Muscle of arm (tissue), 12 donors: Measurements from ENCODE around the gene KCNF1. TPM values are rescaled to one million over a fixed set of nuclear protein-coding genes. Genes with fewer than 3 reads are reported as not detected.

Experiments
- DNase-seq: peaks from one replicate; pipeline ENCODE4 v3.0.0-alpha.2; 2013
- polyA plus RNA-seq, 12 donors: library from polyadenylated mRNA; unstranded; fragments of 120-200 nt; gene quantifications; one replicate each; pipeline ENCODE4 v1.2.1, GENCODE V29; 2013; ENCODE audit not compliant: insufficient read length in 12 of 12

The KCNF1 gene
- polyA plus RNA-seq, 12 donors, result 1.6 to 4.5 (median 3.5) TPM; not detected in 2

DNA sequence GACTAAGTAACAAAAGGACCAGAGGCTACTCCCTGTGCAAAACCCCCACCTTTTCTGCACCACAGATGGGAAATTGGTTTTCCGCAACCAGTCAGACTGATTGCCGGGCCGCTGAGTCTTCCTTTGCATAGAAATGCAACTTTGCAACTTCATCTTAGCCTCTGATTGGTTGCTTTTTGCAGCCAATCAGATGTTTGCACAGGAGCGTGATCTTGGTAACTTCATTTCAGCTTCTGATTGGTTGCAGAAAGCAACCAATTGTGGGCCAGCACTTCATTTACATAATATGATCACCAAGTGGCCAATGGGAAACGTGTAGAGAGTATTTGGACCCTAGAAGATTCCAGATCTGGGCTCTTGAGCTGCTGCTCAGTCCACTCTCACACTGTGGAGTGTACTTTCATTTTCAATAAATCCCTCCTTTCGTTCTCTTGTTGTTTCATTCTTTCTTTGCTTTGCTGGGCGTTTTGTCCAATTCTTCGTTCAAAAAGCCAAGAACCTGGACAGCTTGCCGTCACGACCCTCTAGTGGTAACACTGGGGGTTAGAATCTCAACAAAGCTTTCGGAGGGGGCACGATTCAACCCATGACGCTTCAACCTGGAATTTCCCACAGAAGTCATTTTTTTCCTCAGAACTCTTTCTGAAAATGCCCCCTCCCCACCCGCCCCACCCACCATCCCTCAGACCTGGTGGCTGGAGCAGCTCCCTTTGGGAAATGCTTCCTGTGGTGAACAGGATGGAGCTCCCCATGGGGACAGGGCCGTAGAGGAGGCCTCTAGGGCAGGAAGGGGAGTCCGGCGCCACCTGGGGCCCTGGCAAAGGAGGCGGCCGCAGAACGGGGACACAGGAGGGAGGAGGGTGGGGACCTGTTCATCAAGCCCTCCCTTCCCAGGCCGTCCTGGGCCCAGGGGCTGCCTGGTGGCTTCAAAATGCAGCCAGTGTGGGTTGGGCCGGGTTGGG lies 31.8 kb upstream of the KCNF1 start:
- no peak for DNase-seq

DNA sequence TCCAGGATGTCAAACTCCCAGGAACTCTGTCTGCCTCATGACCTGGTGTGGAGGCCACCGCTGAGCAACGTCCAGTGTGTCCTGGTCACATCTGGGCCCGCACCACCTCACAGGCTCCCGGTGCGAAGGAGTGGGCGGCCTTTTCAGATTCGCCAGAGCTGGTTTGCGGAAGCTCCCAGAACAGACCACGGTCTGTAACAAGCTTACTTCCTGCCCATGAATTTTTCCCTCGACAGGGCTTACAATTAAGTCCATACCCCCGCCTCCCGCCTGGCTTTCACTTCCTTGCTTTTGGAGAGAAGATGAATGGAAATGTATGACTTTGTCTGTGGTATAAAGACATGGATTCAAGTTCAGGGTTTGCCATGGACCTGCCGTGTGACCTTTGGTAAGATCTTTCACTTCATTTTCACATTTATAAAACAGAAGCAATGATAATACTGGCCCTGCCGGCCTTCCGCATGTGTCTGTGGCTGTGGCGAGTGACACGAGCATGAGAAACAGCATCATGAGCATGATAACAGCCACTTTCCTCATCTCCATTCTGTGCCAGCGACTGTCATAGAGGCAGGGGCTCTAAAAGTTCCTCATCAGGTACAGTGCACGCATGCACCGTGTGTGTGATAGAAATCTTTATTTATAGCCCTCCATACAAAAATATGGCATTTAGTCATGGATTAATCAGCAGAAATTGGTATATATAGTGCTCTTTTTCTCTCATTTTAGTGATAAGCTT lies 31.0 kb upstream of the KCNF1 start:
- DNase-seq, result no peak

DNA sequence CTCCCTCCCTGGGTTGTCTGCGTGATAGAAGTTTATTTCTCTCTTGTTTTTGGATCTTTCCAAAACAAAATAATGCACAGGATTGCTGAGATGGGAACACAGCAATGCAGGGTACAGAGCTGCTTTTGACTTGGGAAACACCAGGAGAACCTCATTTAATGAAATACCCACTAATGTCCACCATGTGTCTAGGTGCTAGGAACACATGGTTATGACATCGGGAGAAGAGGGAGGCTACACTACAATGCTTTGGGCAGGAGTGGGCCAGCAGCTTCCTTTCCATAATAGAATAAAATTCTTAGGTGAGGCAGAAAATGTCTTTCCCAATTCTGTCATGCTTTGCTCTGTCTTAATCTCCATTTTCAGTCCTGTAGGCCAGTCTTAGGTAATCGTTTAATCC lies 29.2 kb upstream of the KCNF1 start:
- no peak for DNase-seq

DNA sequence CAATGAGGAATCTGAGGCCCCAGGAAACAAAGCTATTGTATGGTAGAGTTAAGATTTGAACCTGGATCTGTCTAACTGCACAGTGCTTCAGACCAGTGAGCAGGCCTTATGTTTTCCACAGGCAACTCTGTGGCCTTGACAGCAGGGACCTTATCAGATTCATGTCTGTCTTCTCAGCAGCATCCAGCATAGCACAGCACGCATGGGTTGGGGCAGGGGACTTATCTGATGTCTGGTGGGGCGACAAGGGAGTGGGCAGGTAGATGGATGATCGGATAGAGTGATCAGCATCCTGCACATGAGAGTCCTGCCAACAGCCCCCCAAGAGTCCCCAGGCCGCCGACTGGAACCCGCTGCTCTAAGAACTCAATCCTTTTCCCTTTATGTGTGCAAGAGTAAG lies 28.7 kb upstream of the KCNF1 start:
- DNase-seq, result no peak

DNA sequence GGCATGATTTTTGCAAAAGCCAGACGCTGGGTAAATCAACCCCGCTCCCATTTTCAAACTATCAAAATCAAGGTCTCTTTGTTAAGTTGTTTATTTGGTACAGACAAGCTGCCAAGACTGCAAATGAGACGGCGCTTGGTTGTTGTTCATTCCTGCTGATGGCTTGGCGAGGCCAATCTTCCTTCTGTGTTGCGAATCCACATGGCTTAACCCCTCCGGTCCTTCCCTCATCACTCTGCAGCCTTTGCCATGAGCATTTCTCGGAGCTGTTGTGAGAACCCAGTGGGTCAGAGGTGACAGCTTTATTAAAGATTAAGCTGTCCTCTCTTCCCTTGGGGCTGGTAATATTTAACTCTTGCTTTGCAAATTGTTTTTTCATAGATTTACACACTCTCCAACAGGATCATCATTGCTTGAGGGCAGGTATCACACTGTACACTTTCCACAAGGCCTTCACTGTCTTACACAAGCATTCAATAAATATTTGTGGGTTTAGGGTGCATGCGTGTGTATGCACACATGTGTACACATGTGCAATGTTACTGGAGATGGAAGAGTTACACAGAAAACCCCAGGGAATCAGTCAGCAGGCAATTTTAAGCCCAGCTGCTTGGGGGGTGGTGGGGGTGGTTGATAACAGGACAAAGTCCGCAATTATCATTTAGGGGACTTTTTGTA lies 27.8 kb upstream of the KCNF1 start:
- DNase-seq, result no peak

DNA sequence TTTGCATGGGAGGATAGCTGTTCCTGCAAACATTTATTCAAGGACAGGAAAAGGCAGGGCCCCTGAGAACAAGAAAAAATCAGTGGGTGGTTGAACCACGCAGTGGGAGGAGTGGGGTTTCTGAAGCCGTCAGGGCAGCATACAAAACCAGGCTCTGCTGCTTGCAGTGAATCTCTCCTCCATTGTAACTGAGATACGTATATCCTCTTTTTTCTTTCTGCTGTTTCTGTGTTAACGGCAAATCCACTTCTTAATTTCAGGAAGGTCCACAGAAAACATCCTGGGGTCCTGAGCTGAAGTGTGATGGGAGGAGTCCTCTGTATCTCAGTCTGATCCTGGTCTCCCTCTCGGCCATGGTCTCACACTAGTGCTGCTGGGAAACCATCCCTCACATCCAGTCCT lies 27.2 kb upstream of the KCNF1 start:
- no peak for DNase-seq

DNA sequence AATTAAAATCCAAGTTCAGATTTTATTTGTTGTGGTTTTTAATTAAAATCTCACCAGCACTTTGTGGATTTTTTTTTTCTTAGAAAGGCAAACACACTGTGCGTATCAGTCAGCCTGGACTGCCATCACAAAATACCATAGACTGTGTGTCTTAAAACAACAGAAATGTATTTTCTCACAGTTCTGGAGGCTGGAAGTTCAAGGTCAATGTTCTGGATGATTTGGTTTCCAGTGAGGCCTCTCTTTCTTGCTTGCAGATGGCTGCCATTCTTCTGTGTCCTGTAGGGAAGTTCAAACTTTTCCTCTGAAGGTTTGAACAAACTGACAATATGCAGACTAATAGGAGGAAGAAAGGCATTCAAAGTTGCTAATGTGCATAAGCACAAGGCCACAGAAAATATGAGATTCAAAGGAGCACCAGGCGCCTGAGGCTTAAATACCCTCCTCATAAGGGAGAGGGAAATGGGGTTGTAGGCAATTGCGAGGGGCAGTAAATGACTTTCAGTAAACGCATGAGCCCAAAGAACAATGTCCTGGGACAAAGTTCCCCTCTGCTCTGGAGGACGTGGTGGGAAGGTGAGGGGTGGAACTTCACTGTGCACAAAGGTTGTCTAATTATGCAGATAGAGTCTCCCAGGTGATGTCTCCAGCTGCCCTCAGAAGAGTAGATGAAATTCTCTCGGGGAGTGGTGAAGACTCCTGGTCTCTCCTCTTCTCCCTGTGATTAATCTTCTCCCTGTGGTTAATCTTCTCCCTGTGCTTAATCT lies 26.5 kb upstream of the KCNF1 start:
- no peak for DNase-seq

DNA sequence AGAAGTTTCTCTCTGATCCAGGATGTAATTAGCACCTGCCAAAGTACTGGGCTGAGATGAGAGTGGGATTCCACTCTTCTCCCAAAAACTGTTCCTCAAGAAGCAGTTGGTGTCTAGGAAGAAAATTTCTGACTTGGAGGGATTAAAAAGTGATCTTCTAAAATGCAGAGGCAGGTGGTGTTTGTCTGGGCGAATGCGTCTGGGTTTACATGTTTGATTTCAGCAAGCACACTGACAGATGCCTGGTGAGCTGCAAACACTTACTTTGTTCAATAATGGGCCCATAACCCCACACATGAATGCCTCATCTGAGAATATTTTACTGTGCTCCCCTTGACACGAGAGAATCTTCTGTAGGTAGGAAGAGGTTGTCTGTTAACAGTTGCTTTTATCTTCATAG lies 24.3 kb upstream of the KCNF1 start:
- no peak for DNase-seq

DNA sequence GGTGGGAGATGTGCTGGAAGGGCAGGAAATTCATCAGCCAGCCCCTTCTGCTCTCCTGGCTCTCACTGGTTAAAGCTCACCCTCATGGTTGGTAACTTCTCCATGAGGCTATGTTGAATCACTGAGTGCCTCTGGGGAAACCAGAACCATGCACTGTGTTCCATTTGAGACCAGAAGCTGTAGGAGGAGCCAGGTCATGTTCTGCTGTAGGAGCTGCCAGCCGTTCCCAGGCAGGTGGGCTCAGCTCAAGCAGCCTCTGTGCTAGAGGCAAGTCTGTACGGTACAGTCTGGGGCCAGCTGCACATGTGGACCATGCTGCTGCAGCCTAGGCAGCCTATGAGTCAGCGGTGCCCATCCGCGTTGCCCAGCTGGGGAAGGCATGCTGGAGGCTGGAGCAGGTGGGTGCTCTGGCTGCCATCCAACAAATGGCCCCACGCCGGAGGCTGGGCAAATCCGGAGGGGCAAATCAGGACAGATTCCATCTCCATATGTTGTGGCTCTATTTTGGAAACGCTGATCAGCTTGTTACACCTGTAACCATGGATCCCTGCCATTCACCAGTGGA lies 22.0 kb upstream of the KCNF1 start:
- no peak for DNase-seq

DNA sequence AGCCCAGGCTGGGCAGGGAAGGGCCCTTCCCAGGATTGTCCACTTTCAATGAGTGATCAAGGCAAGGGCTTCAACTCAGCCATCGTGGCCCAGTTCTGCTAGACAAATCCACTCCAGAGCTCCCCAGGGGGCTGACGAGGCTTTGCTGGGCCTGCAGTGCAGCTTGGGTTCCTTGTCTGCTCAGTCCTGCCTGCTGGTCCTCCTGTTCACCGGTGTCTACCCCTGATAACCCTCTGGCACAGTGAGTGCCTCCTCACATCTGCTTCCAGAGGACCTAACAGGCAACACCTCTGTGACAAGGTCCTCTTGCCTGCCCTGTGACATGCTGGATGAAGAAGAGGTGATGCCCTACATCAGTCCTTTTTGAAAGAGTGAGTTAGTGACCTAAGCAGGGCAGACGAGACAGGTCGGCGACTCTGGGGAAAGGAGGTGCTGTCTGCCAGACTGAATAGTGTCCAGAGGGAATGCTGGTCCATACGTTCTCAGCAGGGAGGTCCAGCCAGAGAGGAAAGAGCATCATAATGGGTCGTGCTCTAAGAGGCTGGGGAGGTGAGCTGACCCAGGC lies 20.9 kb upstream of the KCNF1 start:
- DNase-seq, result no peak

DNA sequence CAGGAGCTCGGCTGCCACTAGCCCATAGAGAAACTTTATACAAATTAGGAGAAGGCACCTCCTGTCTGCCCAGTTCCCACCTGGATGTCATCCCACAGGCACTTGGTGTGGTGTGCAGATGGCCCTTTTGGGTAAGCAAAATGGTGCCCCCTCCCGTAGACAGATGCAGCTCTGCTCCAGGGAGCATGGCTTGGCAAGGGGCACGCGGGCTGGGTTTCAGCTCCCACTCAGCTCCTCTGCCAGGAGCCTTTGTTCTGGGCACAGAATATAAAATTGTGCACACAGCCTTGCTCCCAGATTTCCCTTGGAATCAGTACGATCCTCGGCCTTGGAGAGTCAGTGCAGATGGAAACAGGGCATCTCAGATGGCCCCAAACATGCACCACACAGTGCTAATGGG lies 20.3 kb upstream of the KCNF1 start:
- no peak for DNase-seq

DNA sequence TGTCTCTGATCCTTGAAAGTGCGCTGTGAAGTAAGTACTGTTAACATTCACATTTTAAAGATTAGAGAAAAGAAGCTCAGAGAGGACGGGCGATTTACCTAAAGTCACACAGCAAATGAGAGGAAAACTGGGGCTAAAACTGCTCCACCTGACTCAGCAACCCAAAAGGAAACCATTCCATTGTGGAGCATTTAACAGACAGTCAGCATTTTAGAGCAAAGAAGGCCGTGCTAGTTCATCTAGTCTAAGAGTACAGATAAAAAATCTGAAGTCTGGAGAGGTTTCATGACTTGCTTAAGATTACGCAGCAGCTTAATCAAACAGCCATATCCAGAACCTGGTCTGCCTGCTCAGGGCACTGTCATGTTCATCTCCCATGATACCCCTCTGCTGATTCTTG lies 19.9 kb upstream of the KCNF1 start:
- DNase-seq, result no peak

DNA sequence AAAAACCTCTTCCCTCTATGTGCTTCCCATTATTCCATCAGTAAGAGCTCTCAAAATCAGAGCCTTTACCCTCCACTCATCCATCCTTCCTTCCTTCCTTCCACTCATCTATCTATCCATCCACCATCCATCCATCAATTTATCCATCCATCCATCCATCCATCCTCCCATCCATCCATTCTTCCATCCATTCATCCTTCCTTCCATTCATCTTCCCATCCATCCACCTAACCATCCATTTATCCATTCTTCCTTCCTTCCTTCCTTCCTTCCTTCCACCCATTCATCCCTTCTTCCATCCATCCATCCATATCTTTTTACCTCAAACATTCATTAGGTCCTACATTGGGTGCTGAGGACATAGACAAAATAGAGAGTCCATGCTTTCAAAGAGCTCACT lies 19.4 kb upstream of the KCNF1 start:
- DNase-seq, result no peak

DNA sequence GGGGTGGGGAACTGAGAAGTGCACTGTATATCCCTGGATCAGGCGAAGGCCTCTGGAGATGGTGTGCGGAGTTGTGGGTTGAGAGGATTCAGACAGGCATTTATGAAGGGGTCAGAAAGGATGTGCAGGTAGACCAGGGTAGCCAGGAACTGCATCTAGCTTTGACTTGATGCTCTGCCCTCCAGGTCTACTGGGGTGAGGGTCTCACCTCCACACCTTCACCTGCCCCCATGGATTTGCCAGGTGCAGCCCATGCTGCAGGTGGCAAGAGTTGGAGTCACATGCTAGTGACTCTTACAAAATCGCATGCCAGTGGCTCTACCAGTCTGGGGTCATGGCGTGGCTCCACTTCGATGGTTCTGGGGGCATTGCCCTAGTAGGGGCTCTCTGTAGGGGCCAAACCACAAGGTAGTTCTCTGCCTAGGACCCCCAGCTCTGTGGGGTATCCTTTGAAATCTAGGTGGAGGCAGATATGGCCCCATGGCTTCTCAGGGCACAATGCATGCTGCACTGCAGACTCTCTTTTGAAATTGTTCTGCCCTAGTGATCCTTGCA lies 18.9 kb upstream of the KCNF1 start:
- no peak for DNase-seq

DNA sequence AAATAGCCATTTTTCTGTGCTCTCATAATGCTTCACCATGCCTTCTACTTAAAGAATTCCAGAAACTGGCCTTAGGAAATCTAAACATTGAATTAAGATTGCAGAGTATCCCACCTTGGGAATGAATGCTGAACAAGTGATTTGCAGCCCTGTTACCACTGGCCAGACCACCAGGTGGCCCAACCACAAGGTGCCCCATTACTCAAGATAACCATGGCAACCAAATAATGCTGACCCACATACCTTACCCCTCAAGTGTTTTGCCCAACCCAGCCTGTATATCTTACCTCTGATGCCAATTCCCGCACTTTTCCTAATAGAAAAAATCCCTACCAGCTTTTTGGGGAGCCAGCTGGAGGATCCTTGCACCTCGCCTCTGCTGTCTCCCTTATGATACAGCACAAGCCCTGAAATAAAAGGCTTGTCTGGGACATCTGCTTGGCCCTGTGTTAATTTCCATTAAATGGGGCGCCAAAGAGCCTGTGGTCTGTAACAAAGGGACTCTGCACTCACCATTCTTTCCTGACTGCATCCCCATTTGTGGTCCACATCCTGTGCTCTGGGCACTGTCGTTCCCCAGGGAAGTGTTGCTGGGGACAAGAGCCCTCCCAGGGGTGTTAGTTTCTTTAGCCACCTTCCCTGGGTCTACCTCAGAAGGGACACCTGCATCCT lies 17.3 kb upstream of the KCNF1 start:
- DNase-seq, result no peak

DNA sequence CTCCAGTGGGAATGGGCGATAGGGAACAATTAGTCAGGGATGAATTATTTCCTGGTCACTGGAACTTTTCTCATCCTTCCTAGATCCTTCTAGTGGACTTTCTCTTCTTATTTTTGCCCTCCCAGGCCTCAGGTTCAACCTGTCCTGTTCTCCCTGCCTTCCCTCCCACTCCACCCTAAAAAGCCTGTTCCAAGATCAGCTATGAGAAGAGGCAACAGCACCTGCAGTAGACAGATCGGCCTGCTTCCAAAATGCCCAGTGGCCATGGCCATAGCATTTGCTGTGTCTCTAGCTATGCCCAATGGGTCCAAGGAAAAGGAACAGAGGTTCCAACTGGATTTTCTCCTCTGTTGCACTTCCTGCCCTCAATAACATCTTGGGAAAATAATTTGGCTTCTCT lies 16.5 kb upstream of the KCNF1 start:
- no peak for DNase-seq

DNA sequence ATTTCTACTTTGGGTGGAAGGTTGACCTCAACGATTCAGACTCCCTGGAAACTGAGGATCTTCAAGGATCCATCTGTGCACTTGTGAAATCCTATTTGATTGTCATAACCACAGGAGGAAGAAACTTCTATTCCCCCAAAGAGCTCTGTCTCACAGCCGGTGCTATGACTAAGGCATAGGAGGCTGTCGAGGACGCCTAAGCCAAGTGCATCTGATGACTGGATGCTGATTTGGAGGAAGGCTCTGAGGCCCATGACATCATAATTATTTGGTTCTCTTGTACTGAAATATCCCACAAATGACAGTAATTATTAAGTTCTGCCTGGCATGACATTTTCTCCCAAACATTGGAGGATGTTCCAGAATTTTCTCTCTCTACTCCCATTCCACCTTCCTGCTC lies 13.8 kb upstream of the KCNF1 start:
- no peak for DNase-seq

DNA sequence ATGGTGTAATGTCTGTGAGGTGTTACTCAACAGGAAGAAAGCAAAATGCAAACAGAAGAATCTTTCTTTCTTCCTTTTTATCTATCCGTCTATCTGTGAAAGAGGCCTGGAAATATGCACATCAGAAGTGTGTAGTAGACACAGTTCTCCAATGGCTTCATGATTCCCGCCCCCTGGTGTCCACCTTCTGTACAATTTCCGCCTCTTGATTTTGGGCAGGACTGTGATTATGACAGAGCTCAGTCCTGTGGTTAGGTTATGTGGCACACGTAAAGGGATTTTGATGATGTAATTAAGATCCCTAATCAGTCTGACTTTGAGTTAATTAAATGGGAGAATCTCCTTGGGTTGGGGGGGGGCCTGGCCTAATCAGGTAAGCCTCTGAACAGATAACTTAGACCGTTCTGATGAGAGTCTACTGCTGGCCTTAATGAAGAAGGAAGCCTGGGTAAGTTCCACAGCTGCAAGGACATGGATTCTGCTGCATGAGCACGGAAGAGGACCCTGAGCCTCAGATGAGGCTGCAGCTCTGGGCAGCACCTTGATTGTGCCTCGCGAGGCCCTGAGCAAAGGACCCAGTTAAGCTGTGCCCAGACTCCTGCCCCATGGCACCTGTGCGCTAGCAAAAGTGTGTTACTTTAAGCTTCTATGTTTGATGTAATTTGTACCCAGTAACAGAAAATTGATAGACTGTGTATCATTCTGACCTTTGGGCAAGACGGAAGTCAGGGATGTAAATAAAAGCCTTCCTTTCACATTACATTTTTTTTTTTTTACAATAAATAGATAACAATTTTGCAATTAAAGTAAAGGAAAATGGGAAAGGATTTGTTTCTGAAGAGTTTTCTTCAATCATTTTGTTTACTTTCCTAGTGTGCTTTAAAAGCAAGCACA lies 11.3 kb upstream of the KCNF1 start:
- no peak for DNase-seq
